Measurements from ENCODE around the gene PECR. TPM values are rescaled to one million over a fixed set of nuclear protein-coding genes. Genes with fewer than 3 reads are reported as not detected.

PECR gene
- total and polyA plus RNA-seq, 4 donors = 31.8 to 152 (median 65.5) TPM

DNA sequence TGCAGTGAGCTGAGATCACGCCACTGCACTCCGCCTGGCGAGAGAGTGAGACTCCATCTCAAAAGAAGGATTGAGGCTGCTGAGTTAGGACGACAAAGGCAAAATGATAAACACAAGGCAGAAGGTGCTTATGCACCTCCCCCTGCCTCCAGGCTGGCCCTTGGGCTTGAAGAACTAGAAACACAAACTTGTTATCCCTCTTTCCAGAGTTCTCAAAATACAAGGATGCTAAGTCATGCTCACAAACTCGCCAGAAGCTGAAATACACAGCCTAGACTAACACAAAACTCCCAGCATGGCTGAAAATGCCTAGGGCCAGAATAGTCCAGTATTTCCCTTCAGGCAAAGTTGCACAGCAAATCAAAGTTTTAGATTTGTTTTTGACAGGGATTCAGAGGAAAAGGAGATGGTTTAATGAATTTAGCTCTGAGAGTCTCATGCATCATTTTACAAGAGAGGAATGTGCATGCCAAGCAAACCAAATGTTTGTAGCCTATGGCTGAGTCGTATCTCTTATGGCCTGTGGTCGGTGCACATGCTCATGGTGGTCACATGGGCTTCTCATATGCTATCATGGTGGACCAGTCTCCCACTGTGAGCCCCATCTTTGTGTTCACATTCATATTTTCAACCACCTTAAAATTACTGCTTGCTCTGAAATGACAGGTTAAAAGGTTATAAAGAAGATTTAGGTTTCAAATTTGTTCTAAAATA, 52.0 kb downstream of the PECR start:
- Histone ChIP-seq H3K9ac (ENCODE audit: low read depth in 1 of 2, low read length in 2 of 2) (no peak overlapping the region), H3K27ac (ENCODE audit: low read depth in 1 of 2, low read length in 2 of 2) (no peak overlapping the region), H3K36me3 (ENCODE audit: control insufficient read depth in 4 of 4, insufficient read depth in 3 of 4, low read depth in 1 of 4, low read length in 3 of 4) (peaks cover 2 to 44% (median 25%) of the 10 kb centered on the region in 4 donors), H3K4me1 (ENCODE audit: control insufficient read depth in 4 of 4, insufficient read depth in 4 of 4, low read length in 3 of 4) (no peaks in the 10 kb centered on the region), H3K27me3 (ENCODE audit: control insufficient read depth in 4 of 4, insufficient read depth in 4 of 4, low read length in 3 of 4) (no peaks in the 10 kb centered on the region), H3K4me3 (ENCODE audit: low read depth in 1 of 3, low read length in 3 of 3) (no peak overlapping the region), H3K9me3 (ENCODE audit: control insufficient read depth in 4 of 4, low read length in 3 of 4) (no peaks in the 10 kb centered on the region)
- 95% methylated on average over 7 of the region's 7 CpGs for WGBS
- TF ChIP-seq HNF4A (conservative IDR thresholded peaks at IDR 0.05) (no peak), SP1 (IDR thresholded peaks at IDR 0.05) (no peak), FOXA1 (IDR thresholded peaks at IDR 0.05) (no peak), NR2F2 (IDR thresholded peaks at IDR 0.05) (no peak), CTCF (IDR thresholded peaks at IDR 0.05; ENCODE audit: low read depth, low read length, missing input control) (no peak), GABPA (IDR thresholded peaks at IDR 0.05 in 1 of 2, conservative IDR thresholded peaks at IDR 0.05 in 1 of 2) (no peak)
- TF ChIP-seq, protein P1, sequence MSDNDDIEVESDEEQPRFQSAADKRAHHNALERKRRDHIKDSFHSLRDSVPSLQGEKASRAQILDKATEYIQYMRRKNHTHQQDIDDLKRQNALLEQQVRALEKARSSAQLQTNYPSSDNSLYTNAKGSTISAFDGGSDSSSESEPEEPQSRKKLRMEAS (IDR thresholded peaks at IDR 0.05) = no peak
- no peak for DNase-seq (ENCODE audit: low spot score)

GRCh38 chr2:216024779-216025336, 56.8 kb downstream of the PECR start:
- peaks cover 2 to 25% (median 6%) of the 10 kb centered on the region in 4 donors for H3K36me3 ChIP-seq (ENCODE audit: control insufficient read depth in 4 of 4, insufficient read depth in 3 of 4, low read depth in 1 of 4, low read length in 3 of 4)
- no peak overlapping the region for H3K27ac ChIP-seq (ENCODE audit: low read depth in 1 of 2, low read length in 2 of 2)
- no peaks in the 10 kb centered on the region for H3K9me3 ChIP-seq (ENCODE audit: control insufficient read depth in 4 of 4, low read length in 3 of 4)
- TF ChIP-seq JUND (IDR thresholded peaks at IDR 0.05) = no peak
- TF ChIP-seq RXRA (IDR thresholded peaks at IDR 0.05) = no peak
- no peak for TF ChIP-seq YY1 (IDR thresholded peaks at IDR 0.05)
- TF ChIP-seq FOXA1 (IDR thresholded peaks at IDR 0.05) = no peak
- TF ChIP-seq ATF3 (IDR thresholded peaks at IDR 0.05) = no peak
- TF ChIP-seq TAF1 (conservative IDR thresholded peaks at IDR 0.05) = no peak
- TF ChIP-seq EGR1 (IDR thresholded peaks at IDR 0.05; ENCODE audit: low read depth in 2 of 2) = no peak
- WGBS = 96% methylated on average over 7 of the region's 7 CpGs
- H3K4me1 ChIP-seq (ENCODE audit: control insufficient read depth in 4 of 4, insufficient read depth in 4 of 4, low read length in 3 of 4) = no peaks in the 10 kb centered on the region
- H3K9ac ChIP-seq (ENCODE audit: low read depth in 1 of 2, low read length in 2 of 2) = no peak overlapping the region
- DNase-seq (ENCODE audit: low spot score) = no peak
- H3K27me3 ChIP-seq (ENCODE audit: control insufficient read depth in 4 of 4, insufficient read depth in 4 of 4, low read length in 3 of 4) = no peaks in the 10 kb centered on the region
- no peak overlapping the region for H3K4me3 ChIP-seq (ENCODE audit: low read depth in 1 of 3, low read length in 3 of 3)

GRCh38 chr2:216023055-216023648, 58.5 kb downstream of the PECR start:
- H3K36me3 ChIP-seq (ENCODE audit: control insufficient read depth in 4 of 4, insufficient read depth in 3 of 4, low read depth in 1 of 4, low read length in 3 of 4) = peaks cover 0 to 22% (median 3%) of the 10 kb centered on the region in 4 donors
- TF ChIP-seq HNF4G (IDR thresholded peaks at IDR 0.05) (no peak), EGR1 (IDR thresholded peaks at IDR 0.05; ENCODE audit: low read depth in 2 of 2) (no peak), SP1 (IDR thresholded peaks at IDR 0.05) (no peak), RAD21 (IDR thresholded peaks at IDR 0.05) (peak; percentile 68 to 72), CTCF (IDR thresholded peaks at IDR 0.05; ENCODE audit: low read depth, low read length, missing input control) (peak; percentile 54)
- no peaks in the 10 kb centered on the region for H3K4me1 ChIP-seq (ENCODE audit: control insufficient read depth in 4 of 4, insufficient read depth in 4 of 4, low read length in 3 of 4)
- no peak overlapping the region for H3K4me3 ChIP-seq (ENCODE audit: low read depth in 1 of 3, low read length in 3 of 3)
- DNase-seq (ENCODE audit: low spot score) = no peak
- no peaks in the 10 kb centered on the region for H3K9me3 ChIP-seq (ENCODE audit: control insufficient read depth in 4 of 4, low read length in 3 of 4)
- H3K27me3 ChIP-seq (ENCODE audit: control insufficient read depth in 4 of 4, insufficient read depth in 4 of 4, low read length in 3 of 4) = no peaks in the 10 kb centered on the region
- H3K9ac ChIP-seq (ENCODE audit: low read depth in 1 of 2, low read length in 2 of 2) = no peak overlapping the region
- 52% methylated on average over 3 of the region's 3 CpGs for WGBS
- no peak overlapping the region for H3K27ac ChIP-seq (ENCODE audit: low read depth in 1 of 2, low read length in 2 of 2)

All from liver (tissue), 9 donors.